ENCODE results near the gene ATRNL1.

Gene ATRNL1

DNA sequence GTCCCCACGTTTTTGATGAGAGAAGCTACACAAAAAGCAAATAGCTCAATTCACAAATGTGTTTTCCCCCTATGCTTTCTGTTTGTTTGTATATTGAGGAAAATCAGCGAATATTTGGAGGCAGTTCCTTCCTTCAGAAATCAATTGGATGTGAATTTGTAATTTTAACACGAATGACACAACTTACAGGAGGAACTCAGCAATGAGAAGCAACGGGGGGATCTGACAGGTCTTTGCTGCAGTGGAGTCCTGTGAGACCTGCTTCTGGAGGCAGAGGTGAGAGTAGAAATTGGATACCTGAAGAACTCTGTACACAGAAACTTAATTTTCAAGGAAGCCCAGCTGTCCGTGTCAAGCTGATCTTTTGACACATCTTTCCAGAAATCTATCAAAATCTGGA lies 809.4 kb downstream of the ATRNL1 start:
- Histone ChIP-seq H3K9me2 (ENCODE audit: low read depth, low read length) (no peaks in the 10 kb centered on the region), H3K36me3 (ENCODE audit: insufficient read depth, low read length) (no peaks in the 10 kb centered on the region), H3K9me3 (ENCODE audit: low read length) (no peaks in the 10 kb centered on the region), H3K4me1 (ENCODE audit: insufficient read depth, low read length, severe bottlenecking) (no peaks in the 10 kb centered on the region), H3K4me2 (ENCODE audit: low read length) (no peak overlapping the region), H3K4me3 (ENCODE audit: low read depth, low read length, poor library complexity, severe bottlenecking) (no peak overlapping the region), H2AFZ (ENCODE audit: low read length) (no peak overlapping the region), H3K79me2 (ENCODE audit: insufficient read depth, low read length) (no peaks in the 10 kb centered on the region), H3K27ac (ENCODE audit: low read depth, low read length, poor library complexity, severe bottlenecking) (no peak overlapping the region), H3F3A (ENCODE audit: insufficient read depth, low read length) (no peaks in the 10 kb centered on the region), H3K9ac (ENCODE audit: low read length) (no peak overlapping the region), H4K20me1 (ENCODE audit: insufficient read depth, low read length) (no peaks in the 10 kb centered on the region), H3K27me3 (ENCODE audit: insufficient read depth, low read length) (no peaks in the 10 kb centered on the region)
- TF ChIP-seq, protein P1, sequence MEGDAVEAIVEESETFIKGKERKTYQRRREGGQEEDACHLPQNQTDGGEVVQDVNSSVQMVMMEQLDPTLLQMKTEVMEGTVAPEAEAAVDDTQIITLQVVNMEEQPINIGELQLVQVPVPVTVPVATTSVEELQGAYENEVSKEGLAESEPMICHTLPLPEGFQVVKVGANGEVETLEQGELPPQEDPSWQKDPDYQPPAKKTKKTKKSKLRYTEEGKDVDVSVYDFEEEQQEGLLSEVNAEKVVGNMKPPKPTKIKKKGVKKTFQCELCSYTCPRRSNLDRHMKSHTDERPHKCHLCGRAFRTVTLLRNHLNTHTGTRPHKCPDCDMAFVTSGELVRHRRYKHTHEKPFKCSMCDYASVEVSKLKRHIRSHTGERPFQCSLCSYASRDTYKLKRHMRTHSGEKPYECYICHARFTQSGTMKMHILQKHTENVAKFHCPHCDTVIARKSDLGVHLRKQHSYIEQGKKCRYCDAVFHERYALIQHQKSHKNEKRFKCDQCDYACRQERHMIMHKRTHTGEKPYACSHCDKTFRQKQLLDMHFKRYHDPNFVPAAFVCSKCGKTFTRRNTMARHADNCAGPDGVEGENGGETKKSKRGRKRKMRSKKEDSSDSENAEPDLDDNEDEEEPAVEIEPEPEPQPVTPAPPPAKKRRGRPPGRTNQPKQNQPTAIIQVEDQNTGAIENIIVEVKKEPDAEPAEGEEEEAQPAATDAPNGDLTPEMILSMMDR (IDR thresholded peaks at IDR 0.05; ENCODE audit: low read length): no peak
- no peak for TF ChIP-seq EZH2 (IDR thresholded peaks at IDR 0.05; ENCODE audit: borderline replicate concordance, low read length)

DNA sequence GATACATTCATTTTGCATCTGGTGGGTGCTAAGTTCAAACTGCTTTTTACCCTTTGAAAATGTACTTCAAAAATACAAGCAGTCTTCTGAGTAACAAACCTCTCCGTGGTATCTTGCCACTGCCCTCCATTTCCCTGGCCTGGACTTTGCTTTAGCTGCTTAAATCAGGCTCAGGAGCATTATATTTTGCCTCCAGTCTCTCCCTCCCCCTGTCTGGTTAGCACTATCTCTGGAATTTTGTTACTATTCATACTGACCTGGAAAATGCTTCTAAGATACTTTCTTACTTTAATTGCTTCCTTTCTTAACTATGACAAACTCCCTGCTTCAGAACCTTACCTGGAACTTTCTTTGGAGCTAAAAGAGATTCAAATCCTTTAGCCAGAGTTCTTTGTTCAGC lies 810.0 kb downstream of the ATRNL1 start:
- H3K4me3 ChIP-seq (ENCODE audit: low read depth, low read length, poor library complexity, severe bottlenecking): no peak overlapping the region
- no peaks in the 10 kb centered on the region for H3K27me3 ChIP-seq (ENCODE audit: insufficient read depth, low read length)
- H3K9ac ChIP-seq (ENCODE audit: low read length): no peak overlapping the region
- TF ChIP-seq, protein P1 (IDR thresholded peaks at IDR 0.05; ENCODE audit: low read length): no peak
- TF ChIP-seq EZH2 (IDR thresholded peaks at IDR 0.05; ENCODE audit: borderline replicate concordance, low read length): no peak
- H3K36me3 ChIP-seq (ENCODE audit: insufficient read depth, low read length): no peaks in the 10 kb centered on the region
- H3K4me2 ChIP-seq (ENCODE audit: low read length): no peak overlapping the region
- no peak overlapping the region for H2AFZ ChIP-seq (ENCODE audit: low read length)
- H3K79me2 ChIP-seq (ENCODE audit: insufficient read depth, low read length): no peaks in the 10 kb centered on the region
- H3K9me2 ChIP-seq (ENCODE audit: low read depth, low read length): no peaks in the 10 kb centered on the region
- no peaks in the 10 kb centered on the region for H3K9me3 ChIP-seq (ENCODE audit: low read length)
- no peaks in the 10 kb centered on the region for H4K20me1 ChIP-seq (ENCODE audit: insufficient read depth, low read length)
- H3F3A ChIP-seq (ENCODE audit: insufficient read depth, low read length): no peaks in the 10 kb centered on the region
- no peaks in the 10 kb centered on the region for H3K4me1 ChIP-seq (ENCODE audit: insufficient read depth, low read length, severe bottlenecking)
- H3K27ac ChIP-seq (ENCODE audit: low read depth, low read length, poor library complexity, severe bottlenecking): no peak overlapping the region

DNA sequence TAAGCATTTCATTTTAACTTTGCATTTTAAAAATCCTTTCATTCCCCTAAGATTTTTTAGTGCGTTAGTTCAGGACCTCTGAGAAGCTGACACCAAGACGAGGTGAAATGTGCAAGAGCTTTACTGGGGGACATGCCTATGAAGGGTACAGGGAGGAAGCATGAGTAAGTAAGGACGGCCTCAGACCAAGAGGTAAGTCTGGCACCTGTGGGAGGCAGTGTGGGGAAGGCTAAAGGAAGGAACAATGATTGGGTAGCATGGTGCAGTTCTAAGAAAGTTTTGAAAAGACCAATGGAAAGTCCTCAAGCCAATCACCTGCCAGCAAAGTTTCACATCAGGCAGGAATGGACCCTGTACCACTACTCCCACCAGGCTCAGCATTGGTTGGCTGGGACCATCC lies 810.7 kb downstream of the ATRNL1 start:
- TF ChIP-seq, protein P1 (IDR thresholded peaks at IDR 0.05; ENCODE audit: low read length): no peak
- no peak for TF ChIP-seq EZH2 (IDR thresholded peaks at IDR 0.05; ENCODE audit: borderline replicate concordance, low read length)
- no peak overlapping the region for H3K4me3 ChIP-seq (ENCODE audit: low read depth, low read length, poor library complexity, severe bottlenecking)
- H3K4me1 ChIP-seq (ENCODE audit: insufficient read depth, low read length, severe bottlenecking): no peaks in the 10 kb centered on the region
- no peak overlapping the region for H3K4me2 ChIP-seq (ENCODE audit: low read length)
- no peaks in the 10 kb centered on the region for H3K36me3 ChIP-seq (ENCODE audit: insufficient read depth, low read length)
- H3K79me2 ChIP-seq (ENCODE audit: insufficient read depth, low read length): no peaks in the 10 kb centered on the region
- H4K20me1 ChIP-seq (ENCODE audit: insufficient read depth, low read length): no peaks in the 10 kb centered on the region
- no peak overlapping the region for H3K9ac ChIP-seq (ENCODE audit: low read length)
- H3K27me3 ChIP-seq (ENCODE audit: insufficient read depth, low read length): no peaks in the 10 kb centered on the region
- H3F3A ChIP-seq (ENCODE audit: insufficient read depth, low read length): no peaks in the 10 kb centered on the region
- H3K9me3 ChIP-seq (ENCODE audit: low read length): no peaks in the 10 kb centered on the region
- no peaks in the 10 kb centered on the region for H3K9me2 ChIP-seq (ENCODE audit: low read depth, low read length)
- H3K27ac ChIP-seq (ENCODE audit: low read depth, low read length, poor library complexity, severe bottlenecking): no peak overlapping the region
- H2AFZ ChIP-seq (ENCODE audit: low read length): no peak overlapping the region

Measured in OCI-LY1 (cell line).